Panc1 (cell line): ENCODE results near the gene GRIK4. TPM values are rescaled to one million over a fixed set of nuclear protein-coding genes. Genes with fewer than 3 reads are reported as not detected.

Source experiments
- ATAC-seq: fragments of 200-7000 bp; cut with Tn5 transposase; 2 replicates; pipeline ENCODE4 v1.9.1; 2020; ENCODE audit warnings: mild to moderate bottlenecking, moderate library complexity
- BruUV-seq: library from RNA; stranded (reverse); fragments of 400-500 nt; replicated peaks from 2 replicates; lab custom pipeline; 2021; lab: Mats Ljungman, UMichigan
- CTCF ChIA-PET: fragments of 300-600 bp; sonication (Branson Sonifier 250); formaldehyde crosslinking; loops from one replicate; lab custom pipeline; 2022; ENCODE audit warnings: antibody characterized with exemption; lab: Charles Lee
- POLR2A ChIA-PET: fragments of 300-600 bp; sonication (Branson Sonifier 250); formaldehyde crosslinking; loops from one replicate; lab custom pipeline; 2022; ENCODE audit warnings: antibody characterized with exemption; lab: Charles Lee
- DNase-seq: peaks from one replicate; pipeline ENCODE4 v3.0.0-alpha.2; 2010; ENCODE audit warnings: low read depth, low spot score
- H3K27ac ChIP-seq: 2 replicates; pipeline ENCODE4 v1.5.1; 2011; ENCODE audit warnings: mild to moderate bottlenecking, low read length, inconsistent platforms
- H3K27me3 ChIP-seq: fragments of 200-500 bp; sonication (Bioruptor generic); 2 replicates; pipeline ENCODE4 v1.6.0; 2014; ENCODE audit warnings: low read length, inconsistent platforms; ENCODE audit not compliant: control insufficient read depth, insufficient read depth
- H3K36me3 ChIP-seq: fragments of 200-500 bp; sonication (Bioruptor generic); 2 replicates; pipeline ENCODE4 v1.5.1; 2014; ENCODE audit warnings: inconsistent platforms, mild to moderate bottlenecking, low read length, moderate library complexity; ENCODE audit not compliant: control insufficient read depth, insufficient read depth
- H3K4me1 ChIP-seq: 2 replicates; pipeline ENCODE4 v1.5.1; 2011; ENCODE audit warnings: inconsistent platforms, mild to moderate bottlenecking, low read length, moderate library complexity; ENCODE audit not compliant: control insufficient read depth, insufficient read depth
- H3K4me3 ChIP-seq, 2 experiments: 2 replicates each; pipeline ENCODE4 v1.5.1; 2011 to 2012; ENCODE audit warnings: low read depth in 2 of 2, low read length in 2 of 2, mild to moderate bottlenecking in 2 of 2, inconsistent platforms in 1 of 2, moderate library complexity in 1 of 2
- H3K9me3 ChIP-seq: fragments of 200-500 bp; sonication (Bioruptor generic); 2 replicates; pipeline ENCODE4 v1.5.1; 2014; ENCODE audit warnings: low read depth, mild to moderate bottlenecking, inconsistent platforms, low read length, moderate library complexity; ENCODE audit not compliant: control insufficient read depth, insufficient read depth
- POLR2AphosphoS5 ChIP-seq: IDR thresholded peaks from 2 replicates; pipeline ENCODE4 v1.6.1; 2012; ENCODE audit warnings: mild to moderate bottlenecking, low read depth, low read length, moderate library complexity
- SIN3A ChIP-seq: IDR thresholded peaks from 2 replicates; pipeline ENCODE4 v1.6.1; 2012; ENCODE audit warnings: low read depth, mild to moderate bottlenecking, low read length, moderate library complexity, borderline replicate concordance; ENCODE audit not compliant: insufficient read depth
- TCF7L2 ChIP-seq: IDR thresholded peaks from 2 replicates; pipeline ENCODE4 v1.6.1; 2011; ENCODE audit warnings: mild to moderate bottlenecking, low read depth, low read length, inconsistent platforms
- in situ Hi-C: cut with HindIII; loops from 2 replicates; pipeline ENCODE4 v1.10.0; 2016; ENCODE audit warnings: low sequenced_read_pairs, low pct_unique_long_range_greater_than_20kb
- intact Hi-C: fragments of 100-400 bp; cut with micrococcal nuclease; formaldehyde crosslinking; loops from one replicate; pipeline ENCODE4 v1.10.0; 2022; ENCODE audit not compliant: unreplicated experiment
- total RNA-seq: library from RNA; stranded (reverse); gene quantifications from one replicate; pipeline ENCODE4 v1.2.1, GENCODE V29; 2021; ENCODE audit not compliant: unreplicated experiment
- TF ChIP-seq, protein P1 (sequence below): fragments of 450-650 bp; IDR thresholded peaks from 2 replicates; pipeline ENCODE4 v1.5.1; 2017; ENCODE audit warnings: mild to moderate bottlenecking
- TF ChIP-seq, protein P2 (sequence below), 2 experiments: IDR thresholded peaks; 2 replicates each; pipeline ENCODE4 v1.6.1; 2011 to 2012; ENCODE audit warnings: low read depth in 2 of 2, control low read depth in 1 of 2, low read length in 1 of 2, mild to moderate bottlenecking in 1 of 2, moderate library complexity in 1 of 2; ENCODE audit not compliant: insufficient read depth in 1 of 2

Gene GRIK4
- total RNA-seq, 1 experiment from 2014 or later, result 0.62 TPM

DNA sequence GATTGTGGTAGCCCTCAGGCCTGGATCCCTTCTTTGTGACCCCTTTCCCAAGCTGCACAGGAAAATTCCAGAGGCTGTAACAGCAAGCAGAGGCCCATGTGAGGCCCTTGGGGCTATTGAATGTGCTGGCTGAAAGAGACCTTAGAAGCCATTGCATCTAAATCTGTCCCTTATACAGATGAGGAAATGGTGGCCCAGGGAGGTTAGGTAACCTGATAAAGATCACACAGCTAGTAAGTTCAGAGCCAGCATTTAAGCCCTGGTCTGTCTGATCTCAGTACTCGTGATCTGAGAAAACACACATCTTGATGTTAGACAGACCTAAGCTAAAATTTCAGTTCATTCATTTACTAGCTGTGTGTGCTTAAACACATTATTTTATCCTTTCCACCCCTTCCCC lies 396.4 kb downstream of the GRIK4 start:
- Histone ChIP-seq H3K36me3 (no peaks in the 10 kb centered on the region), H3K9me3 (no peaks in the 10 kb centered on the region), H3K4me1 (0 out of 2 replicates have a peak, but pooled peaks cover 3% of the 10 kb centered on the region), H3K4me3 (no peak overlapping the region), H3K27ac (no peak overlapping the region), H3K27me3 (peaks cover 14% of the 10 kb centered on the region)
- in situ Hi-C loops, result no loop called here
- intact Hi-C loops, result no loop called here
- POLR2A ChIA-PET, result no interaction called here
- TF ChIP-seq SIN3A, result no peak
- TF ChIP-seq TCF7L2, result no peak
- TF ChIP-seq, protein P1, sequence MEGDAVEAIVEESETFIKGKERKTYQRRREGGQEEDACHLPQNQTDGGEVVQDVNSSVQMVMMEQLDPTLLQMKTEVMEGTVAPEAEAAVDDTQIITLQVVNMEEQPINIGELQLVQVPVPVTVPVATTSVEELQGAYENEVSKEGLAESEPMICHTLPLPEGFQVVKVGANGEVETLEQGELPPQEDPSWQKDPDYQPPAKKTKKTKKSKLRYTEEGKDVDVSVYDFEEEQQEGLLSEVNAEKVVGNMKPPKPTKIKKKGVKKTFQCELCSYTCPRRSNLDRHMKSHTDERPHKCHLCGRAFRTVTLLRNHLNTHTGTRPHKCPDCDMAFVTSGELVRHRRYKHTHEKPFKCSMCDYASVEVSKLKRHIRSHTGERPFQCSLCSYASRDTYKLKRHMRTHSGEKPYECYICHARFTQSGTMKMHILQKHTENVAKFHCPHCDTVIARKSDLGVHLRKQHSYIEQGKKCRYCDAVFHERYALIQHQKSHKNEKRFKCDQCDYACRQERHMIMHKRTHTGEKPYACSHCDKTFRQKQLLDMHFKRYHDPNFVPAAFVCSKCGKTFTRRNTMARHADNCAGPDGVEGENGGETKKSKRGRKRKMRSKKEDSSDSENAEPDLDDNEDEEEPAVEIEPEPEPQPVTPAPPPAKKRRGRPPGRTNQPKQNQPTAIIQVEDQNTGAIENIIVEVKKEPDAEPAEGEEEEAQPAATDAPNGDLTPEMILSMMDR, result no peak
- no peak for TF ChIP-seq POLR2AphosphoS5
- TF ChIP-seq, protein P2, sequence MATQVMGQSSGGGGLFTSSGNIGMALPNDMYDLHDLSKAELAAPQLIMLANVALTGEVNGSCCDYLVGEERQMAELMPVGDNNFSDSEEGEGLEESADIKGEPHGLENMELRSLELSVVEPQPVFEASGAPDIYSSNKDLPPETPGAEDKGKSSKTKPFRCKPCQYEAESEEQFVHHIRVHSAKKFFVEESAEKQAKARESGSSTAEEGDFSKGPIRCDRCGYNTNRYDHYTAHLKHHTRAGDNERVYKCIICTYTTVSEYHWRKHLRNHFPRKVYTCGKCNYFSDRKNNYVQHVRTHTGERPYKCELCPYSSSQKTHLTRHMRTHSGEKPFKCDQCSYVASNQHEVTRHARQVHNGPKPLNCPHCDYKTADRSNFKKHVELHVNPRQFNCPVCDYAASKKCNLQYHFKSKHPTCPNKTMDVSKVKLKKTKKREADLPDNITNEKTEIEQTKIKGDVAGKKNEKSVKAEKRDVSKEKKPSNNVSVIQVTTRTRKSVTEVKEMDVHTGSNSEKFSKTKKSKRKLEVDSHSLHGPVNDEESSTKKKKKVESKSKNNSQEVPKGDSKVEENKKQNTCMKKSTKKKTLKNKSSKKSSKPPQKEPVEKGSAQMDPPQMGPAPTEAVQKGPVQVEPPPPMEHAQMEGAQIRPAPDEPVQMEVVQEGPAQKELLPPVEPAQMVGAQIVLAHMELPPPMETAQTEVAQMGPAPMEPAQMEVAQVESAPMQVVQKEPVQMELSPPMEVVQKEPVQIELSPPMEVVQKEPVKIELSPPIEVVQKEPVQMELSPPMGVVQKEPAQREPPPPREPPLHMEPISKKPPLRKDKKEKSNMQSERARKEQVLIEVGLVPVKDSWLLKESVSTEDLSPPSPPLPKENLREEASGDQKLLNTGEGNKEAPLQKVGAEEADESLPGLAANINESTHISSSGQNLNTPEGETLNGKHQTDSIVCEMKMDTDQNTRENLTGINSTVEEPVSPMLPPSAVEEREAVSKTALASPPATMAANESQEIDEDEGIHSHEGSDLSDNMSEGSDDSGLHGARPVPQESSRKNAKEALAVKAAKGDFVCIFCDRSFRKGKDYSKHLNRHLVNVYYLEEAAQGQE (IDR thresholded peaks at IDR 0.05; ENCODE audit: insufficient read depth in 1 of 2, low read depth in 2 of 2, low read length in 1 of 2), result no peak
- BruUV-seq, result no TSS peak
- CTCF ChIA-PET, result no interaction called here
- ATAC-seq (no peak), DNase-seq (no peak)

DNA sequence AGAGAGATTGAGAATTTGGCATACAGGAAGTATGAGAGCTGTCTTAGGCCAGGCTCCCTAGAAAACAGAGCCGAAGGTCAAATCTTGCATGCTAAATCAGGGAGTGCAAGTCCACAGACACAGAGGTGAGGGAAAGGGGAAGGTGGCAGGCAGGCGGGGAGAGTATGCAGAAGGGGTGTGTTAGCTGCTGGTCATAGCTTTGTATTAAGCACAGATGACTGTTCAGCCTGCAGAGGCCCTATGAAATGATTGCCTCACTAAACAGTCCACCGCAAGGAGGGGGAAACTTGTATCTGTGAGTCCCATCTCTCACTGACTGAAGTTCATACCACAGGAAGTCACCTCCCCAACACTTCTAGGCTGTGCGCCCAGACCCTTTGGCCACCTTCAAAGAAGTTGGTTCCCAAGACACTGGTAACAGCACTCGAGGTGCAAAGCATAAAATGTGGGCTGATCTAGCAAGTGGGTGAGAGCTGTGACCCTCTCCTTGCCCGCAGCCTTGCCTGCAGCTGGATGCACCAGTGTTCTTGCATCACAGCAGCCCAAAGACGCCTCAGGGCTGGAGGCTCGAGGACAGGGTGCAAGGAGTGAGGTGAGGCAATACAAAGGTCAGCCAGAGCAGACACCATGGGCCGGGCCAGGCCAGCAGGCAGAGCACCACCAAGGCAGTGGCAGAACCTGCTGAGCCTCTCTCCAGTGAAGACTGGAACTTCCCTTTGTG lies 397.1 kb downstream of the GRIK4 start:
- H3K4me3 ChIP-seq, result no peak overlapping the region
- H3K27ac ChIP-seq, result no peak overlapping the region
- intact Hi-C loops, result no loop called here
- TF ChIP-seq, protein P2 (IDR thresholded peaks at IDR 0.05; ENCODE audit: insufficient read depth in 1 of 2, low read depth in 2 of 2, low read length in 1 of 2), result no peak
- TF ChIP-seq TCF7L2, result no peak
- no peak for TF ChIP-seq SIN3A
- TF ChIP-seq, protein P1, result no peak
- no peak for TF ChIP-seq POLR2AphosphoS5
- H3K36me3 ChIP-seq, result no peaks in the 10 kb centered on the region
- H3K27me3 ChIP-seq, result peaks cover 16% of the 10 kb centered on the region
- H3K9me3 ChIP-seq, result no peaks in the 10 kb centered on the region
- ChIA-PET CTCF (no interaction called here), POLR2A (no interaction called here)
- no TSS peak for BruUV-seq
- DNase-seq, result no peak
- H3K4me1 ChIP-seq, result 0 out of 2 replicates have a peak, but pooled peaks cover 3% of the 10 kb centered on the region
- ATAC-seq, result no peak
- in situ Hi-C loops, result no loop called here
